Smooth muscle cell (in vitro differentiated cells): ENCODE results near the gene ALG11. TPM values are rescaled to one million over a fixed set of nuclear protein-coding genes. Genes with fewer than 3 reads are reported as not detected.

Experiments used
- DNase-seq: peaks from one replicate; lab custom pipeline; 2025; ENCODE audit not compliant: unreplicated experiment; lab: John Stamatoyannopoulos, UW
- H2AFZ ChIP-seq: fragments of 200-600 bp; sonication (generic); 2 replicates; pipeline ENCODE4 v1.6.0; 2016; ENCODE audit warnings: antibody characterized with exemption, low read depth, mild to moderate bottlenecking
- H3F3A ChIP-seq: fragments of 200-600 bp; sonication (generic); 2 replicates; pipeline ENCODE4 v1.6.0; 2017; ENCODE audit warnings: antibody characterized with exemption, low read depth
- H3K27ac ChIP-seq: fragments of 200-600 bp; sonication (generic); 2 replicates; pipeline ENCODE4 v1.5.1; 2016; ENCODE audit warnings: low read depth, mild to moderate bottlenecking
- H3K27me3 ChIP-seq: fragments of 200-600 bp; sonication (generic); 2 replicates; pipeline ENCODE4 v1.6.1; 2016; ENCODE audit warnings: low read depth, mild to moderate bottlenecking
- H3K36me3 ChIP-seq: fragments of 200-600 bp; sonication (generic); 2 replicates; pipeline ENCODE4 v1.5.1; 2016; ENCODE audit warnings: low read depth
- H3K4me1 ChIP-seq: fragments of 200-600 bp; sonication (generic); 2 replicates; pipeline ENCODE4 v1.5.1; 2016; ENCODE audit warnings: low read depth
- H3K4me2 ChIP-seq: fragments of 200-600 bp; sonication (generic); 2 replicates; pipeline ENCODE4 v1.6.0; 2016; ENCODE audit warnings: mild to moderate bottlenecking
- H3K4me3 ChIP-seq: fragments of 200-600 bp; sonication (generic); 2 replicates; pipeline ENCODE4 v1.5.1; 2016; ENCODE audit warnings: mild to moderate bottlenecking
- H3K79me2 ChIP-seq: fragments of 200-600 bp; sonication (generic); 2 replicates; pipeline ENCODE4 v1.6.0; 2016; ENCODE audit warnings: low read depth, mild to moderate bottlenecking
- H3K9ac ChIP-seq: fragments of 200-600 bp; sonication (generic); 2 replicates; pipeline ENCODE4 v1.6.0; 2016; ENCODE audit warnings: low read depth
- H3K9me3 ChIP-seq: fragments of 200-600 bp; sonication (generic); replicated peaks from 2 replicates; pipeline ENCODE4 v1.5.1; 2016; ENCODE audit warnings: low read depth
- H4K20me1 ChIP-seq: fragments of 200-600 bp; sonication (generic); 2 replicates; pipeline ENCODE4 v1.6.0; 2016; ENCODE audit warnings: low read depth
- WGBS: methylation state at CpG from one replicate; pipeline ENCODE4 v1.1.7; 2016; ENCODE audit warnings: low lambda C conversion rate; 5-methylcytosine and 5-hydroxymethylcytosine counted together
- polyA plus RNA-seq: library from polyadenylated mRNA; unstranded; fragments of >200 nt; fragmentation: Nextera tagmentation; extraction: Ambion mirVana; gene quantifications from 2 replicates; pipeline ENCODE4 v1.2.1, GENCODE V29; 2016
- total RNA-seq: library from RNA; depleted of rRNA; stranded (reverse); fragments of >200 nt; gene quantifications from 2 replicates; pipeline ENCODE4 v1.2.3, GENCODE V29; 2014
- TF ChIP-seq, protein P1 (sequence below): fragments of 200-600 bp; sonication (generic); IDR thresholded peaks from 2 replicates; pipeline ENCODE4 v1.5.1; 2017; ENCODE audit warnings: borderline replicate concordance, mild to moderate bottlenecking, antibody characterized with exemption; ENCODE audit not compliant: insufficient read depth, poor library complexity, severe bottlenecking

The ALG11 gene
- total and polyA plus RNA-seq, 2 experiments from 2014 or later = 28.4 to 34.7 TPM

DNA sequence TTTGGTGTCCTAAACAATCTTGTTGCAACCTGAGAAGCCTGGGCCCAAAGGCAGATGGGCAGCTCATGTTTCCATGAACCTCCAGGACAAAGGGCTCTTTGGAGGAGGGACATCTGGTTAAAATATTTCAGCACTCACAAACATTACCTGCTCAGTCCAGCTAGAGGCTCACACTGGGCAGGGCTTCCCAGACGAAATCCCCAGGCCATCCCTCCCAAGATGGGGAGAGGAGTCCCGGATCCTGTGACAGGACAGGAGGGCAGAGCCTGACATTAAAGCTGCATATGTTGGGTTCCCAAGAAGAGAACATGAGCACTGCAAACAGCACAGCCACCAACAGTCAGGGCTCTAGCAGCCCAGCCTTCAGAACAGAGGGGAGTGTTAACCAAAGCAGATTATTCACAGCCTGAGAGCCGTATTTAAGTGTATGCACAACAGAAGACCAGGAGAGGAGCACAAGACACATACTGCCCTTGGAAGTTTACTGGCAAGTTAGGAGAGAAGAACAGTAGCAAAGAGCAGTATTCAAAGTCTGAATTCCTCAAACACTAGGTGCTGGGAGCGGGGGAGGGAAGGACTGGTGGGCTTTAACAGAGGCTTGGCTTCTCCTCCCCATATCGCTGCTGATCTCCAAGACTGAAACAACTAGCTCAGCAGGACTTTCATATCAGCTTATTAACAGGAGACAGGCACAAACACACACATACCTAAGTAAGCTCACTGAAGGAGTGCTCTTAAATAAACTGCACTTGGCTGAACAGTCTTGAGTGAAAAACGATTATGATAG, 13.3 kb upstream of the ALG11 start:
- H3K4me2 ChIP-seq = peak overlapping the region; percentile 64
- no peak overlapping the region for H2AFZ ChIP-seq
- no peak overlapping the region for H3K27ac ChIP-seq
- peaks cover 77% of the 10 kb centered on the region for H4K20me1 ChIP-seq
- no peak for DNase-seq
- H3K4me1 ChIP-seq = peaks cover 28% of the 10 kb centered on the region
- TF ChIP-seq, protein P1, sequence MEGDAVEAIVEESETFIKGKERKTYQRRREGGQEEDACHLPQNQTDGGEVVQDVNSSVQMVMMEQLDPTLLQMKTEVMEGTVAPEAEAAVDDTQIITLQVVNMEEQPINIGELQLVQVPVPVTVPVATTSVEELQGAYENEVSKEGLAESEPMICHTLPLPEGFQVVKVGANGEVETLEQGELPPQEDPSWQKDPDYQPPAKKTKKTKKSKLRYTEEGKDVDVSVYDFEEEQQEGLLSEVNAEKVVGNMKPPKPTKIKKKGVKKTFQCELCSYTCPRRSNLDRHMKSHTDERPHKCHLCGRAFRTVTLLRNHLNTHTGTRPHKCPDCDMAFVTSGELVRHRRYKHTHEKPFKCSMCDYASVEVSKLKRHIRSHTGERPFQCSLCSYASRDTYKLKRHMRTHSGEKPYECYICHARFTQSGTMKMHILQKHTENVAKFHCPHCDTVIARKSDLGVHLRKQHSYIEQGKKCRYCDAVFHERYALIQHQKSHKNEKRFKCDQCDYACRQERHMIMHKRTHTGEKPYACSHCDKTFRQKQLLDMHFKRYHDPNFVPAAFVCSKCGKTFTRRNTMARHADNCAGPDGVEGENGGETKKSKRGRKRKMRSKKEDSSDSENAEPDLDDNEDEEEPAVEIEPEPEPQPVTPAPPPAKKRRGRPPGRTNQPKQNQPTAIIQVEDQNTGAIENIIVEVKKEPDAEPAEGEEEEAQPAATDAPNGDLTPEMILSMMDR = no peak
- H3K36me3 ChIP-seq = no peaks in the 10 kb centered on the region
- H3K27me3 ChIP-seq = no peaks in the 10 kb centered on the region
- peaks cover 93% of the 10 kb centered on the region for H3K79me2 ChIP-seq
- H3K4me3 ChIP-seq = no peak overlapping the region
- H3K9ac ChIP-seq = no peak overlapping the region
- H3K9me3 ChIP-seq = no peaks in the 10 kb centered on the region
- 55% methylated on average over 6 of the region's 6 CpGs for WGBS
- H3F3A ChIP-seq = no peaks in the 10 kb centered on the region

DNA sequence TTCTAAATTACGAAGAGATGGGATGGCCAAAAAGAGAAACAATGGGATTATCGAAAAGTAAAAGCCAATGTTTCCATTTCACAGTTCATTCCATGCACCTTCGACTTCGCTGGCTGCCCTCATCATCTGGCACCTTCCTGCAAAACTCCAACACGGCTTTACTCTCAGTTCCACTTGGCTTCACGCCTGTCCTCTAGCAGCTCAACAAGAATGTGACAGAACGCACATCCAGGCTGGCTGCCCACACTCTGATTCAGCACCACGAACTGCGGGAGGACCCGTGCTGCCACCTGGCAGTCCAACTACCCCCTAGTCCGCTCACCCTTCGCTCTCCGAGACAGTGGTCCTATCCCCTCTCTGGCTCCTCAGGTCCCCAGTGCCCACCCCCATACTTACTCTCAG, 12.7 kb upstream of the ALG11 start:
- H4K20me1 ChIP-seq = peaks cover 73% of the 10 kb centered on the region
- 79% methylated on average over 13 of the region's 13 CpGs for WGBS
- no peak for DNase-seq
- no peaks in the 10 kb centered on the region for H3K9me3 ChIP-seq
- H3K27me3 ChIP-seq = no peaks in the 10 kb centered on the region
- TF ChIP-seq, protein P1 = no peak
- H3K27ac ChIP-seq = no peak overlapping the region
- peak overlapping the region; percentile 64 for H3K4me2 ChIP-seq
- H3K79me2 ChIP-seq = peaks cover 93% of the 10 kb centered on the region
- no peak overlapping the region for H2AFZ ChIP-seq
- H3K9ac ChIP-seq = no peak overlapping the region
- peaks cover 28% of the 10 kb centered on the region for H3K4me1 ChIP-seq
- no peaks in the 10 kb centered on the region for H3K36me3 ChIP-seq
- no peak overlapping the region for H3K4me3 ChIP-seq
- H3F3A ChIP-seq = no peaks in the 10 kb centered on the region

DNA sequence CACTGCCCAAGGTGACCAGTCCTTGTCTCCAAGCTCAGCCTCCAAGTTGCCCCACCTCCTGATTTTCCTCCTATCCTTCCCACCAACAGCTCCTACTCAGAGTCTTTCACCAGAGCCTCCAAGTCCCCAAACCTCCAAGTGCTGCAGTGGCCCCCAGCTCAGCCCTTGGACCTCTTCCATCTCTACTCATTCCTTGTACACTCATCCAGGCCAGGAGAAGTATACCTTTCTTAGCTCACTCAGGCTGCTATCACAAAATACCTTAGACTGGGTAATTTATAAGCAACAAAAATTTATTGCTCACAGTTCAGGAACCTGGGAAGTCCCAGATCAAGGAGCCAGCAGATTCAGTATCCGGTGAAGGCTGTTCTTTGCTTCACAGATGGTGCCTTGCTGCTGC, 12.3 kb upstream of the ALG11 start:
- Histone ChIP-seq H3K79me2 (peaks cover 92% of the 10 kb centered on the region), H3K4me2 (peak overlapping the region; percentile 64)

More for the DNA sequence above, 12.3 kb upstream of the ALG11 start:
- H3K27me3 ChIP-seq = no peaks in the 10 kb centered on the region
- 90% methylated on average over 1 of the region's 1 CpG for WGBS
- peaks cover 28% of the 10 kb centered on the region for H3K4me1 ChIP-seq
- no peaks in the 10 kb centered on the region for H3K36me3 ChIP-seq
- TF ChIP-seq, protein P1 = no peak
- H2AFZ ChIP-seq = no peak overlapping the region
- H3K9ac ChIP-seq = no peak overlapping the region
- no peak for DNase-seq
- no peak overlapping the region for H3K27ac ChIP-seq
- H4K20me1 ChIP-seq = peaks cover 69% of the 10 kb centered on the region
- no peaks in the 10 kb centered on the region for H3K9me3 ChIP-seq
- no peaks in the 10 kb centered on the region for H3F3A ChIP-seq
- no peak overlapping the region for H3K4me3 ChIP-seq
